NB4 (cell line): ENCODE results near the gene COL23A1.

ENCODE experiments used
- DNase-seq: peaks from one replicate; pipeline ENCODE4 v3.0.0; 2010; ENCODE audit warnings: low read depth
- H3K4me3 ChIP-seq: one replicate; pipeline ENCODE4 v1.5.1; 2011; ENCODE audit warnings: mild to moderate bottlenecking, low read depth, low read length, moderate library complexity
- CTCF ChIP-seq: IDR thresholded peaks from one replicate; pipeline ENCODE4 v1.5.1; 2012; ENCODE audit warnings: low read depth, low read length
- MYC ChIP-seq: IDR thresholded peaks from 2 replicates; pipeline ENCODE4 v1.6.1; 2011; ENCODE audit warnings: low read depth, low read length
- POLR2A ChIP-seq: IDR thresholded peaks from 2 replicates; pipeline ENCODE4 v1.6.1; 2011; ENCODE audit warnings: mild to moderate bottlenecking; ENCODE audit not compliant: insufficient read length; ENCODE audit errors: extremely low read depth
- TF ChIP-seq, protein P1 (sequence below): IDR thresholded peaks from 2 replicates; pipeline ENCODE4 v1.6.1; 2011; ENCODE audit warnings: low read depth, low read length

Gene COL23A1

DNA sequence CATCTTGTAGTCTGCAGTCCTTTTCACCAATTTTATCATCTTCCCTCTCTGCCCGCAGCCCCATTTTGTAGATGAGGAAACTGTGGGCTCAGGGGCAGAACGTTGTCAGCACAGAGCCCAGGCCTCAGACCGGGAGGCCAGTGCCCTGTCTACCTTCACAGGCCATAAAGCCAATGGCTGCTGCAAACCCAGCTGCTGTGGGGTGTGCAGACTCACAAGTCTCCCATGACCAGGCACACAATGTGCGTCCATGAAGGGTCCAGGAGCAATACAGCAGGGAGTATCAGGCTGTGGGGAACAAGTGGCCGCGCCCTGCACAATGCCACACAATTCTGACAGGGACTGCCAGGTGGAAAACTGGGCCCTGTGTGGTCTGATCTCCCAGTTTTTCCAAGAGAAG lies 71.0 kb downstream of the COL23A1 start:
- TF ChIP-seq CTCF (no peak), POLR2A (no peak), MYC (no peak)
- TF ChIP-seq, protein P1, sequence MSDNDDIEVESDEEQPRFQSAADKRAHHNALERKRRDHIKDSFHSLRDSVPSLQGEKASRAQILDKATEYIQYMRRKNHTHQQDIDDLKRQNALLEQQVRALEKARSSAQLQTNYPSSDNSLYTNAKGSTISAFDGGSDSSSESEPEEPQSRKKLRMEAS = no peak
- no peak for DNase-seq
- no peak overlapping the region for H3K4me3 ChIP-seq

DNA sequence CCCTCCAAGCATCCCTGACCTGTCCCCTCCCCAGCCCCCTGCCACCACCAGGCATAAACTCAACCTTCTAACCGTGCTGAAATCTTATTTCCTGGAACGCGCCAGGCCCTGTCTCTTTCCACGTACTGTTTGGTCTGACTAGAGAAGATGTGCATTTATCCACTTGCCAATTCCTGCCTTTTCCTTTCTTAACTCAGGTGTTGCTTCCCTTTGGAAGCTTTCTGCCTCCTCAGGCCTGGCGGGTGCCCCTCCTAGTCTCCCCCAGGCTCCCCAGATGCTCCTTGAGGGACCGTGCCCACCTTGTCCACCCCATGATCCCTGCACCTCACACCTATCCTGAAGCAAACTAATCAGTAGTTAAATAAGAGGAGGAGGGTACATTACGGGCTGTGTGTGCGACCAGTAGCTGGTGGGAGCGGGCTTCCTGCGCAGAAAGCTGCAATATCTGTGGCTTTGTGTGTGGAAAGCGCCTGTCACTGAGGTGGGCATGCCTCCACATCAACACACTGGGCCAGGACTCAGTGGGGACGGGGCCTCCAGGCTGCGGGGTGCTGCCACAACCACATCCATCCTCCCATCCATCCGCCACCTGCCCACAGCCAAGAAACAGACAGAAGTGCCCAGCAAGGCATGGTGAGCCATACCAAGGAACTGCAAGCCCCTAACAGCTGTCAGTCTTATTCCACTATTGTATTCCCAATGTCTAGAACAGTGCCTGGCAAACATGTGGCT lies 73.5 kb downstream of the COL23A1 start:
- no peak for DNase-seq
- TF ChIP-seq, protein P1 = no peak
- no peak for TF ChIP-seq MYC
- no peak for TF ChIP-seq CTCF
- TF ChIP-seq POLR2A = no peak
- no peak overlapping the region for H3K4me3 ChIP-seq

- no peak overlapping the region for H3K4me3 ChIP-seq
- no peak for DNase-seq
- TF ChIP-seq, protein P1 = no peak
- TF ChIP-seq CTCF (no peak), POLR2A (no peak), MYC (no peak)
These were observed 74.3 kb downstream of the COL23A1 start for GRCh38 chr5:178515776-178516503.

DNA sequence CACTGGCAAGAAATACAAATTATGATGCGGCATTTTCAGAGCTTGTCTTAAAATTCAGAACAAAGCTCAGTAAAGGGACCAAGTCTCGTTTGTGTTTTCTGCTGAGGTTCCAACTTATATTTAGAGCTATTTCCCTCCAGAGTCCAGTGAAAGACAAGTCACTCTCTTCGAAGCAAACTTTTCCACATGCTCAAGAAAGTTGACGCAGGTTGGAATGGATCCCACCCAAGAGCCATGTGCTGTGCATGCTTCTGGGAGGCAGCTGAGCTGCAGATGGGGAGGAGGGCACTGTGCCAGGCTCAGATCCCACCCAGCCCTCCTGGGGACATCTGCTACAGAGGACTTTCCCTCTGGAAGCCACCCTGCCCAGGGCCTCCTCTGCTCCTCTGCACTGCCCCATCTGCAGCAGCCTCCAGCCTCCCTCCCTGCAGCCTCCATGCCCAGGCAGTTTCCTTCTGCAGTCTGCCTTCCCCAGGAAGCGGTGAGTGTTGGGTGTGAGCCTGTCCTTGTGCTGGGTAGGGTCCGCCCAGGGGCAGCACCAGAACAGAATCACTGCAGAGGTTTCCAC lies 75.3 kb downstream of the COL23A1 start:
- DNase-seq = no peak
- TF ChIP-seq, protein P1 = no peak
- TF ChIP-seq MYC (no peak), CTCF (no peak), POLR2A (no peak)

DNA sequence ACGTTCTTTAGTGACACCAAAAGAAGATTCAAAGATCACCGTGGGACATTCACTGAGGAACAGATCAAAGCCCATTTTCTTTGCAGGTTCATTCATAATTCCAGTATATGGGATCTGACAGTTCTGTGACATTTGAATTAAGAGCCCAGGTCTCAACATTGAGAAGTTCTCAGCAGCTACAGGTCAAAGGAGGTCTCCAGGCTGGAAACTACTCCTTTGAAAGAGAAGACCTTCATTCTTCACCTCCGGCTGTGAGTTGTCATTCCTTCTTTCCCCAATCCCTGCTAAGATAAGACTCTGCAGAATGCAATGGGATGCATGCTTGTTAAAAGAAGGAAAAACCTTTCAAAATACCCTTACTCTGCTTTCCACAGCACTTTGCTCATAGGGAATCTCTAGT lies 79.0 kb downstream of the COL23A1 start:
- no peak overlapping the region for H3K4me3 ChIP-seq
- TF ChIP-seq POLR2A (no peak), MYC (no peak), CTCF (no peak)
- TF ChIP-seq, protein P1 = no peak
- DNase-seq = no peak

More for the DNA sequence above, 75.3 kb downstream of the COL23A1 start:
- H3K4me3 ChIP-seq = no peak overlapping the region
